ENCODE measurements around the gene LRRC71. TPM values are rescaled to one million over a fixed set of nuclear protein-coding genes. Genes with fewer than 3 reads are reported as not detected.

LRRC71 gene
- total and polyA plus RNA-seq, 2 experiments from 2014 or later = 0.24 TPM; not detected in 1

DNA sequence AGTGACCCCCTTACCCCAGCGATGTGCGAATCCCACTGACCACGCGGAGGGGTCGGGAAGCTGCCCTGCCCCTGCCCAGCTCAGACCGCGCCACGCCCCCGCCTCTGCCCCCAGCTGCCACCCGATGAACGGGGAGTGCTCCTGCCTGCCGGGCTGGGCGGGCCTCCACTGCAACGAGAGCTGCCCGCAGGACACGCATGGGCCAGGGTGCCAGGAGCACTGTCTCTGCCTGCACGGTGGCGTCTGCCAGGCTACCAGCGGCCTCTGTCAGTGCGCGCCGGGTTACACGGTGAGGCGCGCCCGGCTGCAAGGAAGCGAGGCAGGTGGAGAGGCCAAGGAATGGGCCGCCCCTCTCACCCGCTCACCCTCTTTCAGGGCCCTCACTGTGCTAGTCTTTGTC, 11.9 kb upstream of the LRRC71 start:
- H2AFZ ChIP-seq = no peak overlapping the region
- Mint-ChIP-seq H3K27me3 (ENCODE audit: insufficient read depth, low read depth, poor library complexity) (peaks cover 25% of the 10 kb centered on the region), H3K9me3 (no peaks in the 10 kb centered on the region), H3K36me3 (ENCODE audit: low read depth) (no peaks in the 10 kb centered on the region), H3K27ac (no peak overlapping the region), H3K4me3 (no peak overlapping the region), H3K4me1 (peaks cover 12% of the 10 kb centered on the region; the same call in 2 of the 3 replicates)
- no peaks in the 10 kb centered on the region; the same call in 1 of the 2 replicates for H3F3A ChIP-seq (replicated peaks; ENCODE audit: low read depth)
- no peak overlapping the region for H3K27ac ChIP-seq (ENCODE audit: low read depth)
- no peak overlapping the region for H3K4me3 ChIP-seq
- ATAC-seq (no peak), DNase-seq (ENCODE audit: low spot score) (no peak)
- TF ChIP-seq, protein P1, sequence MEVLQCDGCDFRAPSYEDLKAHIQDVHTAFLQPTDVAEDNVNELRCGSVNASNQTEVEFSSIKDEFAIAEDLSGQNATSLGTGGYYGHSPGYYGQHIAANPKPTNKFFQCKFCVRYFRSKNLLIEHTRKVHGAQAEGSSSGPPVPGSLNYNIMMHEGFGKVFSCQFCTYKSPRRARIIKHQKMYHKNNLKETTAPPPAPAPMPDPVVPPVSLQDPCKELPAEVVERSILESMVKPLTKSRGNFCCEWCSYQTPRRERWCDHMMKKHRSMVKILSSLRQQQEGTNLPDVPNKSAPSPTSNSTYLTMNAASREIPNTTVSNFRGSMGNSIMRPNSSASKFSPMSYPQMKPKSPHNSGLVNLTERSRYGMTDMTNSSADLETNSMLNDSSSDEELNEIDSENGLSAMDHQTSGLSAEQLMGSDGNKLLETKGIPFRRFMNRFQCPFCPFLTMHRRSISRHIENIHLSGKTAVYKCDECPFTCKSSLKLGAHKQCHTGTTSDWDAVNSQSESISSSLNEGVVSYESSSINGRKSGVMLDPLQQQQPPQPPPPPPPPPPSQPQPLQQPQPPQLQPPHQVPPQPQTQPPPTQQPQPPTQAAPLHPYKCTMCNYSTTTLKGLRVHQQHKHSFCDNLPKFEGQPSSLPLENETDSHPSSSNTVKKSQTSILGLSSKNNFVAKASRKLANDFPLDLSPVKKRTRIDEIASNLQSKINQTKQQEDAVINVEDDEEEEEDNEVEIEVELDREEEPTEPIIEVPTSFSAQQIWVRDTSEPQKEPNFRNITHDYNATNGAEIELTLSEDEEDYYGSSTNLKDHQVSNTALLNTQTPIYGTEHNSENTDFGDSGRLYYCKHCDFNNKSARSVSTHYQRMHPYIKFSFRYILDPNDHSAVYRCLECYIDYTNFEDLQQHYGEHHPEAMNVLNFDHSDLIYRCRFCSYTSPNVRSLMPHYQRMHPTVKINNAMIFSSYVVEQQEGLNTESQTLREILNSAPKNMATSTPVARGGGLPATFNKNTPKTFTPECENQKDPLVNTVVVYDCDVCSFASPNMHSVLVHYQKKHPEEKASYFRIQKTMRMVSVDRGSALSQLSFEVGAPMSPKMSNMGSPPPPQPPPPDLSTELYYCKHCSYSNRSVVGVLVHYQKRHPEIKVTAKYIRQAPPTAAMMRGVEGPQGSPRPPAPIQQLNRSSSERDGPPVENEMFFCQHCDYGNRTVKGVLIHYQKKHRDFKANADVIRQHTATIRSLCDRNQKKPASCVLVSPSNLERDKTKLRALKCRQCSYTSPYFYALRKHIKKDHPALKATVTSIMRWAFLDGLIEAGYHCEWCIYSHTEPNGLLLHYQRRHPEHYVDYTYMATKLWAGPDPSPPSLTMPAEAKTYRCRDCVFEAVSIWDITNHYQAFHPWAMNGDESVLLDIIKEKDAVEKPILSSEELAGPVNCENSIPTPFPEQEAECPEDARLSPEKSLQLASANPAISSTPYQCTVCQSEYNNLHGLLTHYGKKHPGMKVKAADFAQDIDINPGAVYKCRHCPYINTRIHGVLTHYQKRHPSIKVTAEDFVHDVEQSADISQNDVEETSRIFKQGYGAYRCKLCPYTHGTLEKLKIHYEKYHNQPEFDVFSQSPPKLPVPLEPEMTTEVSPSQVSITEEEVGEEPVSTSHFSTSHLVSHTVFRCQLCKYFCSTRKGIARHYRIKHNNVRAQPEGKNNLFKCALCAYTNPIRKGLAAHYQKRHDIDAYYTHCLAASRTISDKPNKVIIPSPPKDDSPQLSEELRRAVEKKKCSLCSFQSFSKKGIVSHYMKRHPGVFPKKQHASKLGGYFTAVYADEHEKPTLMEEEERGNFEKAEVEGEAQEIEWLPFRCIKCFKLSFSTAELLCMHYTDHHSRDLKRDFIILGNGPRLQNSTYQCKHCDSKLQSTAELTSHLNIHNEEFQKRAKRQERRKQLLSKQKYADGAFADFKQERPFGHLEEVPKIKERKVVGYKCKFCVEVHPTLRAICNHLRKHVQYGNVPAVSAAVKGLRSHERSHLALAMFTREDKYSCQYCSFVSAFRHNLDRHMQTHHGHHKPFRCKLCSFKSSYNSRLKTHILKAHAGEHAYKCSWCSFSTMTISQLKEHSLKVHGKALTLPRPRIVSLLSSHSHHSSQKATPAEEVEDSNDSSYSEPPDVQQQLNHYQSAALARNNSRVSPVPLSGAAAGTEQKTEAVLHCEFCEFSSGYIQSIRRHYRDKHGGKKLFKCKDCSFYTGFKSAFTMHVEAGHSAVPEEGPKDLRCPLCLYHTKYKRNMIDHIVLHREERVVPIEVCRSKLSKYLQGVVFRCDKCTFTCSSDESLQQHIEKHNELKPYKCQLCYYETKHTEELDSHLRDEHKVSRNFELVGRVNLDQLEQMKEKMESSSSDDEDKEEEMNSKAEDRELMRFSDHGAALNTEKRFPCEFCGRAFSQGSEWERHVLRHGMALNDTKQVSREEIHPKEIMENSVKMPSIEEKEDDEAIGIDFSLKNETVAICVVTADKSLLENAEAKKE (CRISPR knock-in tag; IDR thresholded peaks at IDR 0.05) = no peak
- TF ChIP-seq ZNF114 (CRISPR knock-in tag; IDR thresholded peaks at IDR 0.05) (no peak), CREB1 (CRISPR knock-in tag; IDR thresholded peaks at IDR 0.05; ENCODE audit: low read depth) (no peak), POLR2AphosphoS5 (IDR thresholded peaks at IDR 0.05; ENCODE audit: low read depth) (no peak), NANOG (IDR thresholded peaks at IDR 0.05; ENCODE audit: borderline replicate concordance) (no peak), EZH2 (IDR thresholded peaks at IDR 0.05; ENCODE audit: low read depth, unreplicated experiment) (no peak), JUNB (IDR thresholded peaks at IDR 0.05; ENCODE audit: unreplicated experiment) (no peak), STAT1 (IDR thresholded peaks at IDR 0.05; ENCODE audit: unreplicated experiment) (no peak), ZNF331 (CRISPR knock-in tag; IDR thresholded peaks at IDR 0.05; ENCODE audit: low read depth) (no peak), EZH2phosphoT487 (IDR thresholded peaks at IDR 0.05; ENCODE audit: unreplicated experiment) (no peak)
- TF ChIP-seq, protein P2, sequence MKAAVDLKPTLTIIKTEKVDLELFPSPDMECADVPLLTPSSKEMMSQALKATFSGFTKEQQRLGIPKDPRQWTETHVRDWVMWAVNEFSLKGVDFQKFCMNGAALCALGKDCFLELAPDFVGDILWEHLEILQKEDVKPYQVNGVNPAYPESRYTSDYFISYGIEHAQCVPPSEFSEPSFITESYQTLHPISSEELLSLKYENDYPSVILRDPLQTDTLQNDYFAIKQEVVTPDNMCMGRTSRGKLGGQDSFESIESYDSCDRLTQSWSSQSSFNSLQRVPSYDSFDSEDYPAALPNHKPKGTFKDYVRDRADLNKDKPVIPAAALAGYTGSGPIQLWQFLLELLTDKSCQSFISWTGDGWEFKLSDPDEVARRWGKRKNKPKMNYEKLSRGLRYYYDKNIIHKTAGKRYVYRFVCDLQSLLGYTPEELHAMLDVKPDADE (IDR thresholded peaks at IDR 0.05) = no peak
- TF ChIP-seq, protein P3, sequence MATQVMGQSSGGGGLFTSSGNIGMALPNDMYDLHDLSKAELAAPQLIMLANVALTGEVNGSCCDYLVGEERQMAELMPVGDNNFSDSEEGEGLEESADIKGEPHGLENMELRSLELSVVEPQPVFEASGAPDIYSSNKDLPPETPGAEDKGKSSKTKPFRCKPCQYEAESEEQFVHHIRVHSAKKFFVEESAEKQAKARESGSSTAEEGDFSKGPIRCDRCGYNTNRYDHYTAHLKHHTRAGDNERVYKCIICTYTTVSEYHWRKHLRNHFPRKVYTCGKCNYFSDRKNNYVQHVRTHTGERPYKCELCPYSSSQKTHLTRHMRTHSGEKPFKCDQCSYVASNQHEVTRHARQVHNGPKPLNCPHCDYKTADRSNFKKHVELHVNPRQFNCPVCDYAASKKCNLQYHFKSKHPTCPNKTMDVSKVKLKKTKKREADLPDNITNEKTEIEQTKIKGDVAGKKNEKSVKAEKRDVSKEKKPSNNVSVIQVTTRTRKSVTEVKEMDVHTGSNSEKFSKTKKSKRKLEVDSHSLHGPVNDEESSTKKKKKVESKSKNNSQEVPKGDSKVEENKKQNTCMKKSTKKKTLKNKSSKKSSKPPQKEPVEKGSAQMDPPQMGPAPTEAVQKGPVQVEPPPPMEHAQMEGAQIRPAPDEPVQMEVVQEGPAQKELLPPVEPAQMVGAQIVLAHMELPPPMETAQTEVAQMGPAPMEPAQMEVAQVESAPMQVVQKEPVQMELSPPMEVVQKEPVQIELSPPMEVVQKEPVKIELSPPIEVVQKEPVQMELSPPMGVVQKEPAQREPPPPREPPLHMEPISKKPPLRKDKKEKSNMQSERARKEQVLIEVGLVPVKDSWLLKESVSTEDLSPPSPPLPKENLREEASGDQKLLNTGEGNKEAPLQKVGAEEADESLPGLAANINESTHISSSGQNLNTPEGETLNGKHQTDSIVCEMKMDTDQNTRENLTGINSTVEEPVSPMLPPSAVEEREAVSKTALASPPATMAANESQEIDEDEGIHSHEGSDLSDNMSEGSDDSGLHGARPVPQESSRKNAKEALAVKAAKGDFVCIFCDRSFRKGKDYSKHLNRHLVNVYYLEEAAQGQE (IDR thresholded peaks at IDR 0.05; ENCODE audit: unreplicated experiment) = no peak
- TF ChIP-seq, protein P4, sequence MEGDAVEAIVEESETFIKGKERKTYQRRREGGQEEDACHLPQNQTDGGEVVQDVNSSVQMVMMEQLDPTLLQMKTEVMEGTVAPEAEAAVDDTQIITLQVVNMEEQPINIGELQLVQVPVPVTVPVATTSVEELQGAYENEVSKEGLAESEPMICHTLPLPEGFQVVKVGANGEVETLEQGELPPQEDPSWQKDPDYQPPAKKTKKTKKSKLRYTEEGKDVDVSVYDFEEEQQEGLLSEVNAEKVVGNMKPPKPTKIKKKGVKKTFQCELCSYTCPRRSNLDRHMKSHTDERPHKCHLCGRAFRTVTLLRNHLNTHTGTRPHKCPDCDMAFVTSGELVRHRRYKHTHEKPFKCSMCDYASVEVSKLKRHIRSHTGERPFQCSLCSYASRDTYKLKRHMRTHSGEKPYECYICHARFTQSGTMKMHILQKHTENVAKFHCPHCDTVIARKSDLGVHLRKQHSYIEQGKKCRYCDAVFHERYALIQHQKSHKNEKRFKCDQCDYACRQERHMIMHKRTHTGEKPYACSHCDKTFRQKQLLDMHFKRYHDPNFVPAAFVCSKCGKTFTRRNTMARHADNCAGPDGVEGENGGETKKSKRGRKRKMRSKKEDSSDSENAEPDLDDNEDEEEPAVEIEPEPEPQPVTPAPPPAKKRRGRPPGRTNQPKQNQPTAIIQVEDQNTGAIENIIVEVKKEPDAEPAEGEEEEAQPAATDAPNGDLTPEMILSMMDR (conservative IDR thresholded peaks at IDR 0.05; ENCODE audit: low read depth in 2 of 2) = no peak
- H3K4me1 ChIP-seq (ENCODE audit: insufficient read depth) = peaks cover 6% of the 10 kb centered on the region
- no peaks in the 10 kb centered on the region for H3K9me2 ChIP-seq (ENCODE audit: insufficient read depth)
- H3K36me3 ChIP-seq (ENCODE audit: insufficient read depth) = no peaks in the 10 kb centered on the region
- no peaks in the 10 kb centered on the region; the same call in 1 of the 2 replicates for H4K20me1 ChIP-seq (replicated peaks; ENCODE audit: insufficient read depth)
- peaks cover 20% of the 10 kb centered on the region; the same call in 1 of the 2 replicates for H3K27me3 ChIP-seq (ENCODE audit: insufficient read depth)
- no peaks in the 10 kb centered on the region for H3K79me2 ChIP-seq (replicated peaks; ENCODE audit: insufficient read depth)
- no peak overlapping the region for H3K4me2 ChIP-seq

All from GM23338 (cell line).